Tibial artery (tissue), 4 donors: ENCODE results near the gene CCNY.

Experiments
- DNase-seq, 2 donors: peaks; one replicate each; pipeline ENCODE4 v3.0.0-alpha.2; 2019
- H3K27ac ChIP-seq, 2 donors: fragments of 200-600 bp; sonication (generic) in 1 of 2; 1 replicate in 1 of 2; 2 replicates in 1 of 2; pipeline ENCODE4 v1.5.1; 2018 to 2019; ENCODE audit warnings: mild to moderate bottlenecking in 1 of 2
- H3K27me3 ChIP-seq, 2 donors: fragments of 200-600 bp; sonication (generic) in 1 of 2; one replicate each; pipeline versions ENCODE4 v1.5.1 to v1.6.0; 2016 to 2019
- H3K36me3 ChIP-seq, 3 donors: fragments of 200-600 bp; sonication (generic) in 2 of 3; one replicate each; pipeline ENCODE4 v1.5.1; 2016 to 2019; ENCODE audit warnings: mild to moderate bottlenecking in 2 of 3
- H3K4me1 ChIP-seq, 4 donors: fragments of 200-600 bp; sonication (generic) in 2 of 4; 1 replicate in 3 of 4; 2 replicates in 1 of 4; pipeline ENCODE4 v1.5.1; 2016 to 2019
- H3K4me3 ChIP-seq, 2 donors: fragments of 200-600 bp; sonication (generic) in 1 of 2; 1 replicate in 1 of 2; 2 replicates in 1 of 2; pipeline ENCODE4 v1.5.1; 2018 to 2019; ENCODE audit warnings: mild to moderate bottlenecking in 2 of 2
- H3K9me3 ChIP-seq, 3 donors: fragments of 200-600 bp; sonication (generic) in 1 of 3; one replicate each; pipeline ENCODE4 v1.5.1; 2016 to 2019
- intact Hi-C: fragments of 100-400 bp; cut with DNase I; formaldehyde crosslinking; loops from one replicate; pipeline ENCODE4 v1.15.0; 2023; ENCODE audit warnings: low total_unique reads
- TF ChIP-seq, protein P1 (sequence below), 2 experiments: fragments of 200-600 bp in 1 of 2; fragments of 450-650 bp in 1 of 2; IDR thresholded peaks; one replicate each; pipeline ENCODE4 v1.5.1; 2017 to 2019; ENCODE audit warnings: antibody characterized with exemption in 2 of 2, mild to moderate bottlenecking in 1 of 2, moderate library complexity in 1 of 2

Gene CCNY

DNA sequence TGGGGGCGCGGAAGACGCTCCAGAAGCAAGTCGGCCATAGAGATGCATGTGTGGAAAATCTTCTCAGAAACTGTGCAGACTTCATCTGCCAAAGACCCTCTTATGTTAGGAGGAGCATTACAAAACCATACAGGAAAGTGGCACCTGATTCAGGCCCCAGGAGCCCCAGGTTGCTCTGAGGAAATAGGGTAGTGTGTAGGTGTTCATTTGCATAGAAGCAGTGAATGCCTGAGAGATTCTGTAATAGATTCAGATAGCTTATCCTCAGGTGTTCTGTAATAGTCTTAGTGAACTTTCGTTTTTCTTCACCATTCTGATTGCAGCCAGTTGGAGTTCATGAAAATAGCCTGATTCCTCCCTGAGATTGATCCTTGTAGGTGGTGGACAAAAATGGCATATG lies 162.4 kb downstream of the CCNY start:
- Histone ChIP-seq H3K9me3 (no peaks in the 10 kb centered on the region), H3K4me3 (no peak overlapping the region), H3K4me1 (peaks cover 0 to 12% (median 2%) of the 10 kb centered on the region in 4 donors), H3K36me3 (no peaks in the 10 kb centered on the region), H3K27ac (no peak overlapping the region), H3K27me3 (no peaks in the 10 kb centered on the region)
- TF ChIP-seq, protein P1, sequence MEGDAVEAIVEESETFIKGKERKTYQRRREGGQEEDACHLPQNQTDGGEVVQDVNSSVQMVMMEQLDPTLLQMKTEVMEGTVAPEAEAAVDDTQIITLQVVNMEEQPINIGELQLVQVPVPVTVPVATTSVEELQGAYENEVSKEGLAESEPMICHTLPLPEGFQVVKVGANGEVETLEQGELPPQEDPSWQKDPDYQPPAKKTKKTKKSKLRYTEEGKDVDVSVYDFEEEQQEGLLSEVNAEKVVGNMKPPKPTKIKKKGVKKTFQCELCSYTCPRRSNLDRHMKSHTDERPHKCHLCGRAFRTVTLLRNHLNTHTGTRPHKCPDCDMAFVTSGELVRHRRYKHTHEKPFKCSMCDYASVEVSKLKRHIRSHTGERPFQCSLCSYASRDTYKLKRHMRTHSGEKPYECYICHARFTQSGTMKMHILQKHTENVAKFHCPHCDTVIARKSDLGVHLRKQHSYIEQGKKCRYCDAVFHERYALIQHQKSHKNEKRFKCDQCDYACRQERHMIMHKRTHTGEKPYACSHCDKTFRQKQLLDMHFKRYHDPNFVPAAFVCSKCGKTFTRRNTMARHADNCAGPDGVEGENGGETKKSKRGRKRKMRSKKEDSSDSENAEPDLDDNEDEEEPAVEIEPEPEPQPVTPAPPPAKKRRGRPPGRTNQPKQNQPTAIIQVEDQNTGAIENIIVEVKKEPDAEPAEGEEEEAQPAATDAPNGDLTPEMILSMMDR (IDR thresholded peaks at IDR 0.05): no peak
- no peak for DNase-seq
- intact Hi-C loops: no loop called here

DNA sequence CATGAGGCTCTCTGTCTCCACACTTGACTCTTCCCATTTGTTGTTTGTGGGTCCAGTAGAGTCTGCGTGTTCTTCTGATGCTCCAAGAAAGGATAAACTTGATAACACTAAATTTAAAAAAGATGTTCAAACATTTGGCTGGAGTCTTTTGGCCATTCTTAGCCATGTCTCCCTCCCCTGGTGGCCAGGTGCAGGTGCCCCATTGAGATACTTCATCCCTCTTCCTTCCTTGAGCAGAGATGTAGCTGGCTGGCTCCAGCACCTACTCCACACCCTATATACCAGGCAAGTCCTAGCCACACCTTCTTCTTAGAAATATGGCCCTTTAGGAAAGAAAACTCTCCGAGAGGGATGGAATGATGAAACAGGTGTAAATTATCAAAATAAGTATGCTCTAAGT lies 165.6 kb downstream of the CCNY start:
- Histone ChIP-seq H3K27me3 (no peaks in the 10 kb centered on the region), H3K4me3 (no peak overlapping the region), H3K9me3 (no peaks in the 10 kb centered on the region), H3K27ac (no peak overlapping the region), H3K36me3 (no peaks in the 10 kb centered on the region), H3K4me1 (peaks cover 0 to 4% (median 0%) of the 10 kb centered on the region in 4 donors)
- TF ChIP-seq, protein P1 (IDR thresholded peaks at IDR 0.05): no peak
- intact Hi-C loops: no loop called here
- DNase-seq: no peak

DNA sequence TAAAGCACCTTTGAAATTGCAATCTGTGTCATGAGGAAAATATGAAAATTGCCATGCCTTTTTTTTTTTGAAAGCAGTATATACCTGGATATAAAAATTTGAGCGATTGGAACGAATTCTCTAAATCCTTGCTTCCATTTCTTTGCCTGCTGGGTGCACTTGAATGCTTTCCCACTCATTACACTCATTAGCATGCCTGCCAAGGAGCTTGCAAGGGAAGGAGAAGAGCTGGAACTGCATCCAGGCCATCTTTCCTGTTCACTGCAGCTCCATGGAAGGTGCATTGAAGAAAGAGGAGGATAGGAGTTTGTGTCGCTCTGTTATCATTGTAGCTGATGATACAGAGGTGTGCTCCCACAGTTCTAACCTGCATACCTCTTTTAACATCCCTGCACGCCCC lies 166.4 kb downstream of the CCNY start:
- no peaks in the 10 kb centered on the region for H3K27me3 ChIP-seq
- H3K27ac ChIP-seq: no peak overlapping the region
- DNase-seq: no peak
- intact Hi-C loops: no loop called here
- H3K4me3 ChIP-seq: no peak overlapping the region
- TF ChIP-seq, protein P1 (IDR thresholded peaks at IDR 0.05): no peak
- H3K36me3 ChIP-seq: no peaks in the 10 kb centered on the region
- H3K9me3 ChIP-seq: no peaks in the 10 kb centered on the region
- peaks cover 0 to 4% (median 0%) of the 10 kb centered on the region in 4 donors for H3K4me1 ChIP-seq

DNA sequence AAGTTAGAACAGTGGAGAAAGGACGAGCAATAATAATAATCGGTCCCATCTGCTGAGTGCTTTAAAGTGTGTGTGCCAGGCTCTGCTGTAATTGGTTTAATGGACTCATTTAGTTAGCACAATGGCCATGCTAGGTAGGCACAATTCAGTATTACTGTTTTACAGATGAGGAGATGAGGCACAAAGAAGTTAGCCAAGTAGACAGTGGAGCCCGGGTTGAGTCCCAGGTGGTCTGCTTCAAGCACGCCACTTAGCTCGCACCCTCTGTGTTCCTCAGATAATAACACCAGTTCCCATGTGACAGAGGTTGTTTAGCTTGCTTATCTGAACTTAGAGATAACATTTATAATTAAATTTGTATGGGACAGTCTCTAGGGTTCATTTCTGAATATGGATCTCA lies 167.3 kb downstream of the CCNY start:
- no peak overlapping the region for H3K27ac ChIP-seq
- H3K4me1 ChIP-seq: peaks cover 0 to 4% (median 0%) of the 10 kb centered on the region in 4 donors
- no peak overlapping the region for H3K4me3 ChIP-seq
- H3K9me3 ChIP-seq: no peaks in the 10 kb centered on the region
- H3K36me3 ChIP-seq: no peaks in the 10 kb centered on the region
- intact Hi-C loops: no loop called here
- TF ChIP-seq, protein P1 (IDR thresholded peaks at IDR 0.05): no peak
- H3K27me3 ChIP-seq: no peaks in the 10 kb centered on the region
- no peak for DNase-seq

DNA sequence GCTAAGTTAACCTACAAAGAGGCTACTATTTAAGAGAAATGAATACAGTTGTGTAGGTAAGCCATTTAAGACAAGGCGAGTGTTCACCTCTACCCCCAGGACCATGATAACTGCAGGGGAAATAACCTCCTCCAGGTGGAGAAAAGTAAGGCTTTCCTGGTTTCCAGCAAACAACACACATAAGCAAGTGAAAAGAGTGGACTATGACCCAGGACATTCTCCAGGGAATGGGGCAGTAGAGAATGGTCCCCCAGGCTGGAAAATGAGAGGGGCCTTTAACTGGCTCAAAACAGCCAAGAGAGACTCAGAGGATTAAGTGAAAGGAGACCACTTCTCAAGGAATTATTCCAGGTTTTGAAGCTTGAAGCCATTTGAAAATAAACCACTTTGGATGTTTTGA lies 167.8 kb downstream of the CCNY start:
- intact Hi-C loops: no loop called here
- no peak for DNase-seq
- TF ChIP-seq, protein P1 (IDR thresholded peaks at IDR 0.05): no peak

More for the DNA sequence above, 167.8 kb downstream of the CCNY start:
- peaks cover 0 to 4% (median 0%) of the 10 kb centered on the region in 4 donors for H3K4me1 ChIP-seq
- no peaks in the 10 kb centered on the region for H3K27me3 ChIP-seq
- H3K4me3 ChIP-seq: no peak overlapping the region
- no peak overlapping the region for H3K27ac ChIP-seq
- no peaks in the 10 kb centered on the region for H3K9me3 ChIP-seq
- no peaks in the 10 kb centered on the region for H3K36me3 ChIP-seq
